Tibial nerve (tissue), 3 donors: ENCODE results near the gene FAM210A.

ENCODE experiments used
- POLR2A ChIP-seq, 2 donors: fragments of 450-650 bp; IDR thresholded peaks; one replicate each; pipeline ENCODE4 v1.6.1; 2017; ENCODE audit warnings: antibody characterized with exemption in 2 of 2, mild to moderate bottlenecking in 2 of 2, moderate library complexity in 2 of 2
- TF ChIP-seq, protein P1 (sequence below), 5 experiments: fragments of 200-600 bp in 3 of 5; fragments of 450-650 bp in 2 of 5; sonication (generic) in 3 of 5; IDR thresholded peaks; one replicate each; pipeline ENCODE4 v1.5.1; 2016 to 2019; ENCODE audit warnings: antibody characterized with exemption in 5 of 5, mild to moderate bottlenecking in 3 of 5, moderate library complexity in 2 of 5

DNA sequence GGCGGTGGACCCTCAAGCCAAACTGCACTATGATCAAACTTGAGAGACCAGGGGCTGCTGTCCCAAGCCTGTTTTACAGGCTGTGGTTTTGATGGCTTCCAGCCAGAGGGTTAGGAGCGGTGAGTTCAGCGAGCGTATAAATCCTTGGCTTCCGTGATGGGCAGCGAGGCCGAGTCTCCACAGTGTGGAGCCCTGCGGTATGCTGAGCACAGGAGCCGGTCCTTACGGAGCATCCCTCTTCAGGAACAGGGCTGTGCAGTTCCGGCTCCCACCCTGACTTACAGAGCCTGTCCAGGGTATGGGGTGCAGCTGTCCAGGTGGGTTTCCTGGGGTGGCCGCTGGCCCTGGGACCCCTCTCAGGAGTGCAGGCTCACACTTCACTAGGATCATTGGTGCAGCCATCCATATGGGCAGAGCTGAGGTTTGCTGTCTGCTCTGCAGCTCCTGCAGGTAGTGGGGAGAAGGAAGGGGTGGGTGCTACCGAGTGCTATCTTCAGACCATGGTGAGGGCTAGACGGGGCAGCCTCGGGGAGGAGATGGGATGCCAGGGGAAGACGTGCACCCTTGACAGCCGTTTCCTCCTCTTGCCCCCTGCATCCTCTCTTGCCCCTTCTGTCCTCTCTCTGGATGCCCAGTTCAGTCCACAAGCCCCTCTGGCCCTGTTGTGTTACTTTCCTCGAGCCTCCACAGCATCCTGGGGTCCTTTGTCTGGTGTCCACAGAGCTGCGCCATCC lies 104.3 kb downstream of the FAM210A start:
- TF ChIP-seq, protein P1, sequence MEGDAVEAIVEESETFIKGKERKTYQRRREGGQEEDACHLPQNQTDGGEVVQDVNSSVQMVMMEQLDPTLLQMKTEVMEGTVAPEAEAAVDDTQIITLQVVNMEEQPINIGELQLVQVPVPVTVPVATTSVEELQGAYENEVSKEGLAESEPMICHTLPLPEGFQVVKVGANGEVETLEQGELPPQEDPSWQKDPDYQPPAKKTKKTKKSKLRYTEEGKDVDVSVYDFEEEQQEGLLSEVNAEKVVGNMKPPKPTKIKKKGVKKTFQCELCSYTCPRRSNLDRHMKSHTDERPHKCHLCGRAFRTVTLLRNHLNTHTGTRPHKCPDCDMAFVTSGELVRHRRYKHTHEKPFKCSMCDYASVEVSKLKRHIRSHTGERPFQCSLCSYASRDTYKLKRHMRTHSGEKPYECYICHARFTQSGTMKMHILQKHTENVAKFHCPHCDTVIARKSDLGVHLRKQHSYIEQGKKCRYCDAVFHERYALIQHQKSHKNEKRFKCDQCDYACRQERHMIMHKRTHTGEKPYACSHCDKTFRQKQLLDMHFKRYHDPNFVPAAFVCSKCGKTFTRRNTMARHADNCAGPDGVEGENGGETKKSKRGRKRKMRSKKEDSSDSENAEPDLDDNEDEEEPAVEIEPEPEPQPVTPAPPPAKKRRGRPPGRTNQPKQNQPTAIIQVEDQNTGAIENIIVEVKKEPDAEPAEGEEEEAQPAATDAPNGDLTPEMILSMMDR (IDR thresholded peaks at IDR 0.05) = no peak
- no peak for TF ChIP-seq POLR2A (IDR thresholded peaks at IDR 0.05)
